Panc1 (cell line): ENCODE measurements around the gene CCDC148. TPM values are rescaled to one million over a fixed set of nuclear protein-coding genes. Genes with fewer than 3 reads are reported as not detected.

ENCODE experiments used
- ATAC-seq: fragments of 200-7000 bp; cut with Tn5 transposase; 2 replicates; pipeline ENCODE4 v1.9.1; 2020; ENCODE audit warnings: mild to moderate bottlenecking, moderate library complexity
- BruUV-seq: library from RNA; stranded (reverse); fragments of 400-500 nt; replicated peaks from 2 replicates; lab custom pipeline; 2021; lab: Mats Ljungman, UMichigan
- CTCF ChIA-PET: fragments of 300-600 bp; sonication (Branson Sonifier 250); formaldehyde crosslinking; loops from one replicate; lab custom pipeline; 2022; ENCODE audit warnings: antibody characterized with exemption; lab: Charles Lee
- POLR2A ChIA-PET: fragments of 300-600 bp; sonication (Branson Sonifier 250); formaldehyde crosslinking; loops from one replicate; lab custom pipeline; 2022; ENCODE audit warnings: antibody characterized with exemption; lab: Charles Lee
- DNase-seq: peaks from one replicate; pipeline ENCODE4 v3.0.0-alpha.2; 2010; ENCODE audit warnings: low read depth, low spot score
- H3K27ac ChIP-seq: 2 replicates; pipeline ENCODE4 v1.5.1; 2011; ENCODE audit warnings: mild to moderate bottlenecking, low read length, inconsistent platforms
- H3K27me3 ChIP-seq: fragments of 200-500 bp; sonication (Bioruptor generic); 2 replicates; pipeline ENCODE4 v1.6.0; 2014; ENCODE audit warnings: low read length, inconsistent platforms; ENCODE audit not compliant: control insufficient read depth, insufficient read depth
- H3K36me3 ChIP-seq: fragments of 200-500 bp; sonication (Bioruptor generic); 2 replicates; pipeline ENCODE4 v1.5.1; 2014; ENCODE audit warnings: inconsistent platforms, mild to moderate bottlenecking, low read length, moderate library complexity; ENCODE audit not compliant: control insufficient read depth, insufficient read depth
- H3K4me1 ChIP-seq: 2 replicates; pipeline ENCODE4 v1.5.1; 2011; ENCODE audit warnings: inconsistent platforms, mild to moderate bottlenecking, low read length, moderate library complexity; ENCODE audit not compliant: control insufficient read depth, insufficient read depth
- H3K4me3 ChIP-seq, 2 experiments: 2 replicates each; pipeline ENCODE4 v1.5.1; 2011 to 2012; ENCODE audit warnings: low read depth in 2 of 2, low read length in 2 of 2, mild to moderate bottlenecking in 2 of 2, inconsistent platforms in 1 of 2, moderate library complexity in 1 of 2
- H3K9me3 ChIP-seq: fragments of 200-500 bp; sonication (Bioruptor generic); 2 replicates; pipeline ENCODE4 v1.5.1; 2014; ENCODE audit warnings: low read depth, mild to moderate bottlenecking, inconsistent platforms, low read length, moderate library complexity; ENCODE audit not compliant: control insufficient read depth, insufficient read depth
- CTCF ChIP-seq: fragments of 450-650 bp; IDR thresholded peaks from 2 replicates; pipeline ENCODE4 v1.5.1; 2017; ENCODE audit warnings: mild to moderate bottlenecking
- POLR2AphosphoS5 ChIP-seq: IDR thresholded peaks from 2 replicates; pipeline ENCODE4 v1.6.1; 2012; ENCODE audit warnings: mild to moderate bottlenecking, low read depth, low read length, moderate library complexity
- REST ChIP-seq, 2 experiments: IDR thresholded peaks; 2 replicates each; pipeline ENCODE4 v1.6.1; 2011 to 2012; ENCODE audit warnings: low read depth in 2 of 2, control low read depth in 1 of 2, low read length in 1 of 2, mild to moderate bottlenecking in 1 of 2, moderate library complexity in 1 of 2; ENCODE audit not compliant: insufficient read depth in 1 of 2
- SIN3A ChIP-seq: IDR thresholded peaks from 2 replicates; pipeline ENCODE4 v1.6.1; 2012; ENCODE audit warnings: low read depth, mild to moderate bottlenecking, low read length, moderate library complexity, borderline replicate concordance; ENCODE audit not compliant: insufficient read depth
- TCF7L2 ChIP-seq: IDR thresholded peaks from 2 replicates; pipeline ENCODE4 v1.6.1; 2011; ENCODE audit warnings: mild to moderate bottlenecking, low read depth, low read length, inconsistent platforms
- in situ Hi-C: cut with HindIII; loops from 2 replicates; pipeline ENCODE4 v1.10.0; 2016; ENCODE audit warnings: low sequenced_read_pairs, low pct_unique_long_range_greater_than_20kb
- intact Hi-C: fragments of 100-400 bp; cut with micrococcal nuclease; formaldehyde crosslinking; loops from one replicate; pipeline ENCODE4 v1.10.0; 2022; ENCODE audit not compliant: unreplicated experiment
- total RNA-seq: library from RNA; stranded (reverse); gene quantifications from one replicate; pipeline ENCODE4 v1.2.1, GENCODE V29; 2021; ENCODE audit not compliant: unreplicated experiment

Gene CCDC148
- total RNA-seq, 1 experiment from 2014 or later = 0.92 TPM

GRCh38 chr2:158385646-158386045 is 70.9 kb downstream of the CCDC148 start:
- ChIA-PET POLR2A (no interaction called here), CTCF (no interaction called here)
- no peaks in the 10 kb centered on the region for H3K9me3 ChIP-seq
- H3K27me3 ChIP-seq = no peaks in the 10 kb centered on the region
- H3K4me3 ChIP-seq = no peak overlapping the region
- in situ Hi-C loops = no loop called here
- intact Hi-C loops = no loop called here
- ATAC-seq = no peak
- no peaks in the 10 kb centered on the region for H3K36me3 ChIP-seq
- H3K4me1 ChIP-seq = no peaks in the 10 kb centered on the region
- no peak overlapping the region for H3K27ac ChIP-seq
- DNase-seq = no peak
- no TSS peak for BruUV-seq
- TF ChIP-seq SIN3A (no peak), POLR2AphosphoS5 (no peak), CTCF (no peak), REST (IDR thresholded peaks at IDR 0.05; ENCODE audit: insufficient read depth in 1 of 2, low read depth in 2 of 2, low read length in 1 of 2) (no peak), TCF7L2 (no peak)

GRCh38 chr2:158381978-158382377 is 74.6 kb downstream of the CCDC148 start:
- intact Hi-C loops (no loop called here), in situ Hi-C loops (no loop called here)
- Histone ChIP-seq H3K27ac (no peak overlapping the region), H3K4me3 (no peak overlapping the region), H3K9me3 (no peaks in the 10 kb centered on the region), H3K4me1 (no peaks in the 10 kb centered on the region), H3K27me3 (no peaks in the 10 kb centered on the region), H3K36me3 (no peaks in the 10 kb centered on the region)
- DNase-seq (no peak), ATAC-seq (no peak)
- POLR2A ChIA-PET = no interaction called here
- BruUV-seq = no TSS peak
- TF ChIP-seq CTCF (no peak), SIN3A (no peak), TCF7L2 (no peak), POLR2AphosphoS5 (no peak), REST (IDR thresholded peaks at IDR 0.05; ENCODE audit: insufficient read depth in 1 of 2, low read depth in 2 of 2, low read length in 1 of 2) (no peak)
- CTCF ChIA-PET = no interaction called here
